ENCODE data around the gene KRTAP16-1. TPM values are rescaled to one million over a fixed set of nuclear protein-coding genes. Genes with fewer than 3 reads are reported as not detected.

The KRTAP16-1 gene
- total and polyA plus RNA-seq, 2 of the 8 experiments (the other 6 are each of a cell fraction or from before 2014, with no cell fraction given) = not detected

GRCh38 chr17:41308251-41308917 lies 725 bp downstream of the KRTAP16-1 start (continued):
- no peak for TF ChIP-seq CHD7 (IDR thresholded peaks at IDR 0.05; ENCODE audit: insufficient replicate concordance, low read length)
- TF ChIP-seq RXRA (IDR thresholded peaks at IDR 0.05; ENCODE audit: insufficient read depth, low read depth, low read length) = no peak
- no peak for TF ChIP-seq E2F6 (IDR thresholded peaks at IDR 0.05)
- TF ChIP-seq SP4 (IDR thresholded peaks at IDR 0.05; ENCODE audit: low read length) = no peak
- no peak for TF ChIP-seq TAF1 (IDR thresholded peaks at IDR 0.05; ENCODE audit: low read depth, low read length)
- no peak for TF ChIP-seq YY1 (IDR thresholded peaks at IDR 0.05; ENCODE audit: low read depth, low read length)
- no peak for TF ChIP-seq RFX5 (IDR thresholded peaks at IDR 0.05; ENCODE audit: borderline replicate concordance, low read depth, low read length)
